Stimulated activated CD4-positive, alpha-beta T cell treated with anti-CD3 and anti-CD28 coated beads, TNF-alpha, amount 100 ng/mL, for 24 hours (primary cell): ENCODE data around the gene SLC26A5.
"Not testable (repeated sequence)": the region's sequence is repeated elsewhere in the genome, so short reads cannot be mapped to it uniquely, and the experiment has no call there.

Experiments used
- DNase-seq, 3 experiments: peaks; one replicate each; pipeline ENCODE4 v3.0.0-alpha.2; 2020; ENCODE audit warnings: low read depth in 3 of 3

Gene SLC26A5, protein sequence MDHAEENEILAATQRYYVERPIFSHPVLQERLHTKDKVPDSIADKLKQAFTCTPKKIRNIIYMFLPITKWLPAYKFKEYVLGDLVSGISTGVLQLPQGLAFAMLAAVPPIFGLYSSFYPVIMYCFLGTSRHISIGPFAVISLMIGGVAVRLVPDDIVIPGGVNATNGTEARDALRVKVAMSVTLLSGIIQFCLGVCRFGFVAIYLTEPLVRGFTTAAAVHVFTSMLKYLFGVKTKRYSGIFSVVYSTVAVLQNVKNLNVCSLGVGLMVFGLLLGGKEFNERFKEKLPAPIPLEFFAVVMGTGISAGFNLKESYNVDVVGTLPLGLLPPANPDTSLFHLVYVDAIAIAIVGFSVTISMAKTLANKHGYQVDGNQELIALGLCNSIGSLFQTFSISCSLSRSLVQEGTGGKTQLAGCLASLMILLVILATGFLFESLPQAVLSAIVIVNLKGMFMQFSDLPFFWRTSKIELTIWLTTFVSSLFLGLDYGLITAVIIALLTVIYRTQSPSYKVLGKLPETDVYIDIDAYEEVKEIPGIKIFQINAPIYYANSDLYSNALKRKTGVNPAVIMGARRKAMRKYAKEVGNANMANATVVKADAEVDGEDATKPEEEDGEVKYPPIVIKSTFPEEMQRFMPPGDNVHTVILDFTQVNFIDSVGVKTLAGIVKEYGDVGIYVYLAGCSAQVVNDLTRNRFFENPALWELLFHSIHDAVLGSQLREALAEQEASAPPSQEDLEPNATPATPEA

DNA sequence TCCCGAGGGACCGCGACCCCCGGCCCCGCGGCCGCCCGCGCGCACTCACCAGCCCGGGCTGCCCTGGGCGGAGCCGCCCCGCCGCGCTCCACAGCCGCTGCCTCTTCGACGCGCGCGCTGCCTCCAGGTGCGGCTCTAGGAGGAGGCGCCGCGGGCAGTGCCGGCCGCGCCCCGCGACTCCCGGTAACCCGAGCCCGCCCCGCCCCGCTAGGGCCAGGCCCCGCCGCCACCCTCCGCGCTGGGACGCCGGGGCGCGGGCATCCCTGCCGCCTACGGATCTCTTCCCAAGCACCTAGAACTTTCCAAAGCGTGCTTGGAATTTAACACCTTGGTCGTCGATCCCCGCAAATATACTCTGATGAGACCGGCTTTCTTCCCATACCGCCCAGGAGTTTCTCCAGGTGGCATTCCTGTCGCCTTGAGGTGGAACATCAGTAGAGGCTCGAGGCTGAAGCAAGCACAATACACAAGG is at the start of gene SLC26A5:
SLC26A5 (minus strand) TSS at position 159 of the 472 bp plus-strand sequence. CDS start 24,693 bp downstream, outside the sequence.
- DNase-seq, result no peak

DNA sequence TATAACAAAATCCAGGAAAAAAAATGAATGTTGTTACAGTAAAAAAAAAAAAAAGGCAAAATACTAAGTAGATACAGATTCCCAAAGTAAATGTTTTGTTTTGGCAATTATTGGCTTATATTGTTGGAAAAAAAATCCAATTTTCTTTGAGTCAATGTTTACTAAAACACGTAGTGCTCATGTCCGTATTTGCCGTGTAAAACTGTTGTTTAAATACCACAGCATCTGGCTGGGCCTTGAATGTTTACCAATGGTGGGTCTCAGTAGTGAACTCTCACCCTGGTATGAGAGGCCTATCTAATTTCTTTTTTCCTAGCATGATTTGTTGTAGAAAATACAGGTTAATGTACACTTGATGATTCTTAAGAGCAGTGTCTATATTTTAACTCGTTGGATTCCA is 41.4 kb upstream of the SLC26A5 start:
- no peak for DNase-seq

DNA sequence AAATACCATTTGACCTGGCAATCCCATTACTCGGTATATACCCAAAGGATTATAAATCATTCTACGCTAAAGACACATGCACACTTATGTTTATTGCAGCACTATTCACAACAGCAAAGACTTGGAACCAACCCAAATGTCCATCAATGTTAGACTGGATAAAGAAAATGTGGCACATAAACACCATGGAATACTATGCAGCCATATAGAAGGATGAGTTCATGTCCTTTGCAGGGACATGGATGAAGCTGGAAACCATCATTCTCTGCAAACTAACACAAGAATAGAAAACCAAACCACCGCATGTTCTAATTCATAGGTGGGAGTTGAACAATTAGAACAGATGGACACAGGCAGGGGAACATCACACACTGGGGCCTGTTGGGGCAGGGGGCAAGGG is 40.9 kb upstream of the SLC26A5 start:
- DNase-seq, result not testable (repeated sequence)

DNA sequence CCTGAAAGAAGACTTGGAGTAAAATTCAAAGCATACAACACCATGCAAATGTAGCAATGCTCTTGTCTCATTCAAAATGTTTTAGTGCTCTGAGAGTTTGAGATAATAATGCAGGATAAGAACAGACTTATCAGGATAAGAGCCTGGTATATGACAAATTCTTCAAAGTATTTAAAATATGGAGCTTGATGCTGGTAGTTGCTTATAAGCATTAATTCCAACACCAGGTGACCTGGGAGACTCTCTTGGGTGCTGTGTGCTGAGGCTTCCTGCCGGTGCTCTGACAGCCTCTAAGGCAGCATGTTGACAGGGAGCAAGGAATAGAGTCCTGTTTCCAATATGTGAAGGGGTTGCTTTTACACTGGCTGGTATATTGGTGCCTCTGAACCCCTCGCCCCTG is 34.8 kb upstream of the SLC26A5 start:
- DNase-seq, result no peak

DNA sequence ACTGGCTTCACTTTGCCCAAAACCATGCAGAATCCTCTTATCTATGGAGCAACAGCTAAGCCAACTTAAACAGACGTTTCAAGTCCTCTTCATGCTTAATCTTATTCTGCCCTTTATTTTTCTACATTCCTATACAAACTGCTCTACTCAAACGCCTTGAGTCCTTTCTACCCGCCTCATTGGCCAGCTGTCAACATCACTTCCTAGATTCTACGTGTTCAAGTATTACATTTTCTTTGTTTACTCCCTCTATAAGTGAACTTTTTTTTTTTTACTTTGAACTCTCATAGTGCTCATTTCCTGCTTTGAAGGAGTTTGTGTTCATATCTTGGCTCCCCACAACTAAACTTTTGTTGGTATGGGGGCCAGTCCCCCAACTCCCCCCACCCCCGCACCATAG is 28.9 kb upstream of the SLC26A5 start:
- DNase-seq, result no peak

DNA sequence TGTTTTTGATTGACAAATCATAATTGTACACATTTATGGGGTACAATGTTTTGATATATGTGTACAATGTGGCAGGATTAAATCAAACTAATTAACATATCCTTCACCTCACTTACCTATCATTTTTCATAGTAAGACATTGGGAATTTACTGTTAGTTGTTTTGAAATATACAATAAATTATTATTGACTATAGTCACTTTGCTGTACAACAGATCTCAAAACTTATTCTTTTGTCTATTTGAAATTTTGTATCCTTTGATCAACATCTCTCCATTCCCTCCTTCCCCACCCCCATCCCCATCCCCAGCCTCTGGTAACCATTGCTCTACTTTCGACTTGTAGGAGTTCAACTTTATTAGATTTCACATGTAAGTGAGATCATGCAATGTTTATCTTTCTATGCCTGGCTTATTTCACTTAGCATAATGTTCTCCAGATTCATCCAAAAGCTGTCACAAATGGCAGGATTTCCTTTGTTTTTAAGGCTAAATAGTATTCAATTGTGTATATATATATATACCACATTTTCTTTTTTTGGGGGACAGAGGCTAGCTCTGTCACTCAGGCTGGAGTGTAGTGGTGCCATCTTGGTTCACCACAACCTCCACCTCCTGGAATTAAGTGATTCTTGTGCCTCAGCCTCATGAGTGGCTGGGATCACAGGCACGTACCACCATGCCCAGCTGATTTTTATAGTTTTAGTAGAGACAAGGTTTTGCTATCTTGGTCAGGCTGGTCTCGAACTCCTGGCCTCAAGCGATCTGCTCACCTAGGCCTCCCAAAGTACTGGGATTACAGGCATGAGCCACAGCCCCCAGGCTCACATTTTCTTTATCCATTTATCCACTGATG is 23.3 kb upstream of the SLC26A5 start:
- no peak for DNase-seq

DNA sequence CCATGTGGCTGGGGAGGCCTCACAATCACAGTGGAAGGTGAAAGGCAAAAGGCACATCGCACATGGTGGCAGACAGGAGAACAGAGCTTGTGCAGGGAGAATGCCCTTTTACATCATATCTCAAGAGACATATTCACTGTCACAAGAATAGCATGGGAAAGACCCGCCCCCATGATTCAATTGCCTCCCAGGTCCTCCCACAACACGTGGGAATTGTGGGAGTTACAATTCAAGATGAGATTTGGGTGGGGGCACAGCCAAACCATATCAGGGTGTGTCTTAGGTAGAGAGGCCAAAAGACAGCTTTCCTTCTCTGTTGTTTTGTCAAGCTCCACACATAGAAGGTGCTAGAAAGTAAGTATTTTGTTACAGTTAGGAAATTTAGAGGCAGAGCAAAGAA is 20.8 kb upstream of the SLC26A5 start:
- DNase-seq, result no peak

DNA sequence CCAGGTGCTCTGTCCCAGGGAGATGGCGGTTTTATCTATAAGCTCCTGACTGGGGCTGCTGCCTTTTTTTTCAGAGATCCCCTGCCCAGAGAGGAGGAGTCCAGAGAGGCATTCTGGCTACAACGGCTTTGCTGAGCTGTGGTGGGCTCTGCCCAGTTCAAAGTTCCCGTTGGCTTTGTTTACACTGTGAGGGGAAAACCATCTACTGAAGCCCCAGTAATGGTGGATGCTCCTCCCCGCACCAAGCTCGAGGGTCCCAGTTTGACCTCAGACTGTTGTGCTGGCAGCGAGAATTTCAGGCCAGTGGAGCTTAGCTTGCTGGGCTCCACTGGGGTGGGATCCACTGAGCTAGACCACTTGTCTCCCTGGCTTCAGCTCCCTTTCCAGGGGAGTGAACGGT is 16.4 kb upstream of the SLC26A5 start:
- no peak for DNase-seq

DNA sequence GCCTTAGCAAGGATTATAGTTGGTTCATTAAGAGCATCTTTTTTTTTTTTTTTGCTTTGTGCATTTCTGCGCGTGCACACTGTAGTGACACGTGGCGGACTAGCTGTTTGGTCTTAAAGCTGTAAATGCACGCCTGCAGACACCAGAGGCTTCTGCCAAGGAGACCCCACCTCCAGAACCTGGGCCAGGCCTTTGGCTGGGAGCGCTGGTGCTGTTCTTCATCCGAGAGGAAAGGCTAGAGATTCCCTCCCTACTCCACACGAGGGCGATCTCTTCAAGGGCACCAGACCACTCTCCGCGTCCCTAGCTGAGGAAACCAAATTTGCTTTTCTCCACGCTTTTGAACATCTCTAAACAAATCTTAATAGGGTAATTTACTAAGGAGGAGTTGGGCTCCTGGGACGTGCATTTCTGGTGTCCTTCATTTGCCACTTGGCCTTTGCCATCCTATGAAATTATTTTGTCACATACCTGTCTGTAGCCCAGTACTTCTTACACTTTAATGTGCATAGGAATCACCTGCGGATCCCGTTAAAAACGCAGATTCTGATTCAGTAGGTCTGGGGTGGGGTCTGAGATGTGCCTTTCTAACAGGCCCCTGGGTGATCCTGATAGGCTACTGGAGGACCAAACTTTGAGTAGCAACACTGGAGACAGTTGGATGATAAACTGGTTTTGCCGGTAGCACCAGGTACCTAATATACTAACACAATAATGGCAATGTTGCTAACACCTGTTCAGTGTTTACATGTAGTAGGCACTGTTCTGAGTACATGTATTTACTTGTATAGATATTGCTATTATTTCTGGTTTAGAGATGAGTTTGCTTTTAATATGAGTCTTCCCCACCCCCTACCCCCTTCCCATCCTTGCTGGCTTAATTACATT is 1.3 kb upstream of the SLC26A5 start:
- peak in 1 of 3 experiments; percentile 30 for DNase-seq

DNA sequence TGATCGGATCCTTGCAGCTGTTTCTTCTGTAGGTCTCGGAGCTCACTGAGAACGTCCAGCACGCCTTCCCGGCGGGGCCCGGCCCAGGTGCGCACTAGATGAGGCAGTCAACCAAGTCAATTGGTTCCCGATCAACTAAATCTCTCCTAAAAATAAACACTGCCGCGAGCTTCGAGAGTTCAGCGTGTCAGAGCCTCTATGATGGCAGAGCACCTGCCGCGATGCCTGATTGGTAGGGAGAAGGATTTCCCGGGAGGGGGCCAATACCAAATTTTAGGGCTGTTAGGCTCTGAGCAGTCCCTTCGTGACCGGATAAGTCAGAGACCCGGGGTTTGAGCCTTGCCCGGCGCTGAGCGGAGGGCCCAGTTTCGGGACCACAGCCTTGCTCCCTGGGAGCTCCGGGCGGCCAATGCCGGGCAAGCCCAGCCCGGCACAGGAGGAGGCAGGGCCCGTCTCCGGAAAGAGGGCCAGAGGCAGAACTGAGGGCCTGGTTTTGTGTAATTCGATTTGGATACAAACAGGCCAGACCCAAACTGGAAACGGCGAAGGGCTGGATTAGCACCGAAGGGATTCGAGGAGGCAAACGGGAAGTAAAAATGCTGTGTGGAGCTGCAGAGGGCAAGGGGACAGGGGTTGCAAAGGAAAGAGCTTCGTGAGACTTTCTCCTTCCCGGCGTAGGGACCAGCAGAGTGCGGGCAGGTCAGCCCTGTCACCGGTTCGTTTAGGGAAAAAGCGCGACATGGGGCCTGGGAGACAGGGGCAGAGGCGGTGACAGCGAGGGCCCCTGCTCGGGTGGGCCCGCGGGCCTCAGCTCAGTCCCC is 569 bp downstream of the SLC26A5 start:
- no peak for DNase-seq

DNA sequence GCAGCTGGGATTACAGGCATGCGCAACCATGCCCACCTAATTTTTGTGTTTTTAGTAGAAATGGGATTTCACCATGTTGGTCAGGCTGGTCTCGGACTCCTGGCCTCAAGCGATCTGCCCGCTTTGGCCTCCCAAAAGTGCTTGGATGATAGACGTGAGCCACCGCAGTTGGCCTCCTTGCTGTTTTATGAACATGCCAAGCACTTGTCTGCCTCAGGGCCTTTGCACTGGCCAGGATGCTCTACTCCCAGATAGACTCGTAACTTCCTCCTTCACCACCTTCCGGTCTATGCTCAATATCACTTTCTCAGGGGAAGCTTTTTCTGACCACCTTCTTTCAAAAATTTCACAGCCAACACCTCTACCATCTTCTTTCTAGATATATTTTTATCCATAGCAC is 6.3 kb downstream of the SLC26A5 start:
- no peak for DNase-seq

DNA sequence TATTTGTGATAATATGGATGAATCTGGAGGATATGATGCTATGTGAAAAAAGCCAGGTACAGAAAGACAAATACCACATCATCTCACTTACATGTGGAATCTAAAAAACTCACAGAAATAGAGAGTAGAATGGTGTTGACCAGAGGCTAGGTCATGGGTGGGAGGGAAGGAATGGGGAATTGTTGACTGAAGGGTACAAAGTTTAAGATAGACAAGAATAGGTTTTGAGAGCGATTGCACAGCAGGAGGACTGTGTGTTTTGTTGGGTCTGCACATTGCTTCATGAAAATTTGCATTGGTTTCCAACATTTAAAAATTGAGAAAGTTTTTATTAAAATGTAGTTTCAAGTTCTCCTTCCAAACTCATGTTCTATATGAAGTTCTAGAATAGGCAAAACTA is 8.4 kb downstream of the SLC26A5 start:
- no peak for DNase-seq

DNA sequence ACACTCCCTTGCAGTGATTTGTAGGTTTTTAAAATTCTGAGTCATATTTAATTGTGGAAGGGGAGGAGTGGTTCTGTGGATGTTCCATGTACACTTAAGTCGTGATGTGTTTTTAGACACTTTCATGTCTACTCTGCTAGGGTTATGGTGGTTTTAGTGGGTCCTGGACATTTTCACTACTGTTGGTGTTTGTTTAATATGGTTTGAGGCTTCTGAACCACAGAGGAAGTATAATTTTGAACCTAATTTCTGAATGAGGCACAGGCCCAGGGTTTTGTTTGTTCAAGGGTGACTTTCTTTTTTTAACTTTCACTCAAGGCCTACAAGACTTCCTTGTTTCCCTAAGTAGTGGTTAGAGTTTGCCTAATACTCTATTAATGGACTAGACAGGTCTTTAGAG is 13.3 kb downstream of the SLC26A5 start:
- no peak for DNase-seq

DNA sequence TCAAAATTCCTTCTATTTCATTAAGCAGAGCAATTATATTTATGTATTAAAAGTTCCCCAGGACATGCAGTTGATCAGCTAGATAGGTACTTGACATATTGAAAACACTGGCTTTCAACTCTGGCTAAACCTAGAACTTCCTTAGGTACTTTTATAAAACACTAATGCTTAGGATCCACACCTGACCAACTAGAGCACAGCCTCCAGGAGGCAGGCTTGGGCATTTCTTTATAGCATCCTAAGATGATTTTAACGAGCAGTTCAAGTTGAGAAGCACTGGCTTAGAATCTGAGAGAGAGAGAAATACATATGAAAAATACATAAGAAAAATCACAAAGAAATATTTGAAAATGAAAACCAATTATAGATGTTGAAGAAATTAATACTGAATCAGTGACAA is 20.8 kb downstream of the SLC26A5 start:
- no peak for DNase-seq

DNA sequence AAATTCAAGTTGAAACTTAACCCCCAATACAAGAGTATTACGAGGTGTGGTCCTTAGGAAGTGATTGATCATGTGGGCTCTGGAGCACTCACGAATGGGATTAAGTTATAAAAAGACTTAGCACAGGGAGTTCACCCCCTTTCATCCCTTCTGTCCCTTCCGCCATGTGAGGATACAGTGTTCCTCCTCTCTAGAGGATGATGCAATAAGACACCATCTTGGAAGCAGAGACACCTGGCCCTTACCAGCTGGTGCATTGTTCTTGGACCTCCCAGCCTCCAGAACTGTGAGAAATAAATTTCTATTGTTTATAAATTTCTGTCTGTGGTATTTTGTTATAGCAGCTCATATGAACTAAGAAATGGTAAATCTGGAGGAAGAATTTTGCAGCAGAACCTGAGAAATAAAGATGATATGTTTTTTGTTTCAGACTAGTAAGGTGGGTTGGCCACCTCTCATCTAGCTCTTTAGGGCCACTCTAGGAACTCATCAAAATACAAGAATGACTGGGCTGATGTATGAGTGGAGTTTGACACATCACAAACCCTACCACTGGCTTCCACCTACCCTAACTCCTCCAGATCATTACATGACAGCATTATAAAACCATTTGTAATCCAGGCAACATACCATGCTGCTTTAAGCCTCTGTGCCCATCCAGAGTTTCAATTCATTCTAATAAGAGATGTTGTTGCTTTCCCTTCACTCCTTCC is 22.4 kb downstream of the SLC26A5 start:
- DNase-seq, result no peak

DNA sequence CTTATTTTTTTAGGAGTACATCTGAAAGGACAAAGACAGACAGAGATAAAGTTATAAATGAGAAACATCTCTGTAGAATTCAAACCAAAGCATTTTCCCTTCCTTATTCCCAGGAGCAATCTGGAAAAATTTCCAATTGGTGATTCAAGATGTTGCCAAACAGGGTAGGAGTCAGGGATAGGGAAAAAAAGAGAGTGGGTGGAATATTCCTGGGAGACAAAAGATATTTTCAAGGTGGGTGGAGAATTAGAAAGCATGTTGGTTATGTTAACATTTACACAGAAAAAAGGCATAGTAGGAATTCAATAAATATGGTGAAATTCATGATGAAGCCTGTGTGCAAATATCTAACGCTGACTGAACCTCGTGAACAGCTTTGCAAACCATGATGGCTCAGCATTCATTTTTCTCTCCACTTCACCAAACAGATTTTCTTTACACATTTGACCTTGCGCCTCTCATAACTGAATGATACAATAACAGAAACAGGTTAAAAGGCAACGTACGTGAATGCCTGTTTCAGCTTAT is 25.1 kb downstream of the SLC26A5 start:
- no peak for DNase-seq

DNA sequence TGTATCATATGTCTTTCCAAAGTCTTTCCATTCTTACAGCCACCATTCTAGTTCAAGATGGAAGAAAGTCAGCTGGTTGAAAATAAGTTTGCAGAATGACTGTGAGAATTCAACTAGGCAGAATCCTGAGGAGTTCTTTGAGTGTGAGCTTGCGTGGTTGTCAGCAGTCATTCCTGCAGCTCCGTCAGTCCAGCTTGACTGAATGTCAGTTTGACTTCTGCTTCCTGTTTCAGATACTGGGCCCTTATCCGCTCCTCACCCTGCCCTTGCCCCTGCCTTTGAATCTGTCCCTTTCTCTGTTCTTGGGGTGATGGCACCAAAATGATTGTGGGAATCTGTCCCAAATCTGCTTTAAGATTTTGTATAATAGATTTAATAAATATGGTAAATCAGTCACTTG is 27.8 kb downstream of the SLC26A5 start:
- DNase-seq, result no peak

DNA sequence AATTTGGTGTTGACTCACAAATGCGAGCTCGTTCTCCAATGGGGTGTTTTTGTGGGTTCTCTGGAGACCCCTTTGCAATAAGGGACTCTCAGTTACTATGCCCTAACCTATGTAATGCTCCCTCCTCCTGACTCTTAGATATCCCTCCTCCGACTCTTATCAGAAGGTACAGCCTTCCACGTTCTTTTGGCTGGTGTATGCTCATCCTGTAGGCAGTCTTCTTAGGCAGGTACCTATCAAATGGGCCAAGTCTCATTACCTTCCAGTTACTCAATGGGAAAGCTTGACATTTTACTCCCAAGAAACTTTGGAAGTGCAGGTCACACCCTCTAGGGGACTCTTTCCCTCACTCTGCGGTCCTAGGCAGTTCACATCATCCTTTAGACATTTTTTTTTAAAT is 32.6 kb downstream of the SLC26A5 start:
- DNase-seq, result no peak

DNA sequence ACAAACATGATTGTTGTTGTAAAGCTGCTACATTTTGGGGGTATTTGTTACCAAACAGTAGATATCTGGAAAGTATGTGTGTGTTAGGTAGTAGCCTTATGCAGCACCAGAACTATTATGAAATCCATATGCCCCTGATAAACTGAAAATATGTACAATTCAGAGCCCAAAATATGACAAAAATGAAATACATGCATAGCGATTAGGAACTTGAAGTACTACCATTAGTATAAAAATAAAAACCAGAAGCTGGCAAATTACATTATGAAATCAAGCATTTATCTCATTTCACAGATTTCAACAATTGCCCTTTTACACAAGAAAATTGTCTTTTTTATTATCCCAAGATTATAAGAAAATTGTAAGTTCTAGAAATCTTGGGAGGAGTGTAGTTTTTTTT is 33.9 kb downstream of the SLC26A5 start:
- no peak for DNase-seq
